Raji (cell line): Measurements from ENCODE around the gene ARHGAP42.

Source experiments
- POLR2A ChIP-seq: IDR thresholded peaks from 2 replicates; pipeline ENCODE4 v1.6.1; 2011; ENCODE audit warnings: low read depth, low read length, control low read depth; ENCODE audit not compliant: insufficient read depth

ARHGAP42 gene

GRCh38 chr11:100914415-100915110 lies 227.5 kb downstream of the ARHGAP42 start:
- no peak for TF ChIP-seq POLR2A

GRCh38 chr11:100918551-100919500 lies 231.7 kb downstream of the ARHGAP42 start:
- no peak for TF ChIP-seq POLR2A

- TF ChIP-seq POLR2A, result no peak
Measured at GRCh38 chr11:100920593-100920992, 233.5 kb downstream of the ARHGAP42 start.

- TF ChIP-seq POLR2A, result no peak
Measured at GRCh38 chr11:100922121-100922520, 235.0 kb downstream of the ARHGAP42 start.

- no peak for TF ChIP-seq POLR2A
Measured at GRCh38 chr11:100923555-100923954, 236.5 kb downstream of the ARHGAP42 start.

GRCh38 chr11:100925935-100926334 lies 238.8 kb downstream of the ARHGAP42 start:
- no peak for TF ChIP-seq POLR2A

GRCh38 chr11:100927579-100927978 lies 240.5 kb downstream of the ARHGAP42 start:
- no peak for TF ChIP-seq POLR2A

GRCh38 chr11:100928426-100928825 lies 241.3 kb downstream of the ARHGAP42 start:
- TF ChIP-seq POLR2A, result no peak

- no peak for TF ChIP-seq POLR2A
Measured at GRCh38 chr11:100929377-100929776, 242.3 kb downstream of the ARHGAP42 start.

GRCh38 chr11:100930185-100930778 lies 243.2 kb downstream of the ARHGAP42 start:
- TF ChIP-seq POLR2A, result no peak

GRCh38 chr11:100932474-100933100 lies 245.5 kb downstream of the ARHGAP42 start:
- no peak for TF ChIP-seq POLR2A

GRCh38 chr11:100936781-100937180 lies 249.7 kb downstream of the ARHGAP42 start:
- TF ChIP-seq POLR2A, result no peak

- TF ChIP-seq POLR2A, result no peak
Measured at GRCh38 chr11:100939571-100939970, 252.5 kb downstream of the ARHGAP42 start.

GRCh38 chr11:100940111-100940510 lies 253.0 kb downstream of the ARHGAP42 start:
- TF ChIP-seq POLR2A, result no peak

GRCh38 chr11:100941033-100941432 lies 253.9 kb downstream of the ARHGAP42 start:
- no peak for TF ChIP-seq POLR2A
